T-helper 17 cell (primary cell): ENCODE measurements around the gene BANK1. TPM values are rescaled to one million over a fixed set of nuclear protein-coding genes. Genes with fewer than 3 reads are reported as not detected.

Experiments used
- ATAC-seq: fragments of 150-1000 bp; cut with Tn5 transposase; 2 replicates; pipeline ENCODE4 v1.10.0; 2021; ENCODE audit warnings: mild to moderate bottlenecking, moderate library complexity
- DNase-seq, 3 donors: peaks; one replicate each; pipeline versions ENCODE4 v3.0.0 to v3.0.0-alpha.2; 2020 to 2021
- H3K9me3 ChIP-seq: one replicate; pipeline ENCODE4 v1.7.0; 2013; ENCODE audit warnings: low read length, mild to moderate bottlenecking; ENCODE audit not compliant: control insufficient read depth, poor library complexity, severe bottlenecking
- H3K27ac Mint-ChIP-seq: one replicate; pipeline ENCODE4 v1.8.0; 2022; ENCODE audit warnings: mild to moderate bottlenecking, moderate library complexity, mixed read lengths
- H3K27me3 Mint-ChIP-seq: one replicate; pipeline ENCODE4 v1.8.0; 2022; ENCODE audit warnings: mixed read lengths
- H3K36me3 Mint-ChIP-seq: one replicate; pipeline ENCODE4 v1.8.0; 2022; ENCODE audit warnings: low read depth, mixed read lengths
- H3K4me1 Mint-ChIP-seq: one replicate; pipeline ENCODE4 v1.8.0; 2022; ENCODE audit warnings: mild to moderate bottlenecking, mixed read lengths
- H3K4me3 Mint-ChIP-seq: one replicate; pipeline ENCODE4 v1.8.0; 2022; ENCODE audit warnings: mild to moderate bottlenecking, moderate library complexity, mixed read lengths
- total RNA-seq, 4 donors: library from RNA in 2 of 4; stranded (reverse) in 2 of 4; gene quantifications; one replicate each; pipeline ENCODE4 v1.2.3 and lab custom pipeline; 2022 to 2026

The BANK1 gene
- total RNA-seq, 2 donors from 2014 or later = 2.8 to 11.9 TPM

DNA sequence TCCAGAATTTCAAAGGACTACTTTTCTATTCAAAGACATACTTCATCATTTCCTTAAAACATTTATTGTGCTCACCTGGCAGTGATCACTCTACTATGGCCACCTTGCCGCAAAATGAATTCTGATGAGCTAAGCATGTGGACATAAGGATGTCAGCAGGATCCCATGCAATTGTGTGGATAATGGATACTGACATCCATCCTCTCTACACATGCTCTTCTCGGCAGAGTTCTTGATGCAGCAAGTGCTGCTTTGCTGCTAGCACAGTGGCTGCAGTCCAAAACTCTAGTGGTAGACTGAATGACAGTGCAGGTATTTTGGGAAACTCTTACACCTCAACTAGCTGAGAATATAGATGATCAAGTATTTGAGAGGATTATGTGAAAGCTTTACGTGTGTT, 168.0 kb downstream of the BANK1 start:
- Mint-ChIP-seq H3K4me3 (no peak overlapping the region), H3K4me1 (no peaks in the 10 kb centered on the region), H3K36me3 (no peaks in the 10 kb centered on the region), H3K27ac (no peak overlapping the region), H3K27me3 (peaks cover 7% of the 10 kb centered on the region)
- DNase-seq = no peak
- no peak for ATAC-seq
- H3K9me3 ChIP-seq = no peaks in the 10 kb centered on the region

DNA sequence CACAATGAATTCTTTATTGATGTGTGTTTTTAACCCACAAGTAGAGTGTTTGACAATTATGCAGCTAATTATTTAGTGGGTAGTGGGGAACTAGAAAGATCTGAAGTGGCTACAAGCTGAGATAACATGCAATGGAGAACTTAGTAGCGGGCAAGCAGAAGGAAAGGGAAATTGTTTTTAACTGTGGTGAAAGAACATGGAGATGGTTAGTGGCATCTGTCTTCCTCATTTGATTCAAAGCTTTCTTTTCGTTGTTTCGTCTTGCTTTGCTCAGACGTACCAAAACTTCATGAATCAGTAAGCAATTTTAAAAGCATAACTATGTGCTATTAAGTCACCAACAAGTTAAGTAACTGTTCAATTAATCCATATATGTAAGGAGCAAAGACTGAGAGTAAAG, 169.9 kb downstream of the BANK1 start:
- no peak overlapping the region for H3K27ac Mint-ChIP-seq
- no peak overlapping the region for H3K4me3 Mint-ChIP-seq
- no peaks in the 10 kb centered on the region for H3K36me3 Mint-ChIP-seq
- H3K4me1 Mint-ChIP-seq = no peaks in the 10 kb centered on the region
- peaks cover 7% of the 10 kb centered on the region for H3K27me3 Mint-ChIP-seq
- H3K9me3 ChIP-seq = no peaks in the 10 kb centered on the region
- no peak for ATAC-seq
- DNase-seq = no peak

DNA sequence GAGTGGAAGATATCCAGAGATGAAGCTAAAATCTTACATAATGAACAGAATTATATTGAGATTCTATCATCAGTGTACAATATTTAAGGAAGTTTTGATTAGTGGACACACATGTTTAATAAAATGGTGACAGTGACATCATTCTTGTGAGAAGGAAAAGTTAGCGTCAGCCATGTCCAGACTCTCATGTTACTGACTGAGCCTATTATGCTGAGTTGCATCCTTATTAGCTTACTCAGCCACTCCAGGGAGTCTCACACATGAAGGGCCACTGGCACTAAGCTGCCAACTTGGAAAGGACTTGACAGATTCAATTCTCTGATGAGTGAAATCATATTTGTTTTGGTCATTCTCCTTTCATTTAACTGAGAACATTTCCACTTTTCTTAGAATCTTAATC, 170.6 kb downstream of the BANK1 start:
- H3K9me3 ChIP-seq = no peaks in the 10 kb centered on the region
- ATAC-seq (no peak), DNase-seq (no peak)
- H3K27ac Mint-ChIP-seq = no peak overlapping the region
- H3K4me3 Mint-ChIP-seq = no peak overlapping the region
- peaks cover 7% of the 10 kb centered on the region for H3K27me3 Mint-ChIP-seq
- no peaks in the 10 kb centered on the region for H3K4me1 Mint-ChIP-seq
- H3K36me3 Mint-ChIP-seq = no peaks in the 10 kb centered on the region

DNA sequence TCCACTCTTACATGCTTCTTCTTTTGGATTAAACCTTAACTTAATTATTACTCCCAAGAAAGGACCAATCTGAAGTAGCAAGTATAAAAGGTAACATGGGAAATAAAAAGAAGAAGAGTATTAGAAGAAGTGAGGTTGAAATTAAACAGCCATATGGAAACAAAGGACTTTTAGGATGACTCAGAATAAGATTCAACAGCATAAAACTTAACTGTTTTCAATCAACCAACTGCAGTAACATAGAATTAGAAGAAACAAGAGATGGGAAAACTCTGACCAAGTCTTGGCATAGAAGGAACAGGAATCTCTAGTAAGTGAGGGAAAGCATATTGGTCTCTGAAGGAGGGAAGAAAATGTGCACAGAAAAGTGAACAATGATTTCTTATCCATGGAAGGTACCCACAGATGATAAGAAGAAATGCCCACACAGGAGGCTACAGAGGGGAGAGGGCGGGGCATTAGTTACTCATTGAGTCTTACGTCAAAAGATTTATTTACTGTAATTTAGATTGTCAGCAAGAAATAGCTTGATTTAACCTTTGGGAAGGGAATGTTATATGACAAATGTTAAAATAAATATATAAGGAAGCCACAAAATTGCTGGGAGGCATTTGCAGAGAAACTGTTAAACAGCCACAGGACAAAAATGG, 177.3 kb downstream of the BANK1 start:
- peaks cover 3% of the 10 kb centered on the region for H3K4me1 Mint-ChIP-seq
- H3K9me3 ChIP-seq = no peaks in the 10 kb centered on the region
- no peak overlapping the region for H3K4me3 Mint-ChIP-seq
- peaks cover 36% of the 10 kb centered on the region for H3K27me3 Mint-ChIP-seq
- no peak for DNase-seq
- no peak for ATAC-seq
- H3K27ac Mint-ChIP-seq = no peak overlapping the region
- H3K36me3 Mint-ChIP-seq = no peaks in the 10 kb centered on the region

DNA sequence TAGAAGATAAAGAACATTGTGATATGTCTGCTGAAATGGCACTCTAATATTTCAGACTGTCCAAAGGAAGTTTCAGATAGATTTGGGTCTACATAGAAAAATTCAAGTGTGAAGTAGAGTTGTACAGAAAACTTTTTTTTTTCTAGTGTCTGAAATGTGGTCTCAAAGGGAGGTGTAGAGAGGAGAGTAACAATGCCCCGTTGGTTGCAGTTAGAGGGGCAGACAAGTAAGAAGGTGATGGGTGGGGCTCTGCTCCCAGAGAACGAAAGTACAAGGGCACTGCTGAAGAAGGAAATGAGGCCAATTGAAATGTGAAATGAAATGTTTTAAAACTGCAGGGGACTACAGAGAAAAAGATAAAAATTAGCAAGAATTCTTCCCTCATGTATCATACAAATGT, 177.8 kb downstream of the BANK1 start:
- H3K9me3 ChIP-seq = no peaks in the 10 kb centered on the region
- no peak overlapping the region for H3K27ac Mint-ChIP-seq
- no peak for ATAC-seq
- no peaks in the 10 kb centered on the region for H3K36me3 Mint-ChIP-seq
- DNase-seq = no peak
- H3K4me3 Mint-ChIP-seq = no peak overlapping the region
- peaks cover 36% of the 10 kb centered on the region for H3K27me3 Mint-ChIP-seq
- peaks cover 3% of the 10 kb centered on the region for H3K4me1 Mint-ChIP-seq

DNA sequence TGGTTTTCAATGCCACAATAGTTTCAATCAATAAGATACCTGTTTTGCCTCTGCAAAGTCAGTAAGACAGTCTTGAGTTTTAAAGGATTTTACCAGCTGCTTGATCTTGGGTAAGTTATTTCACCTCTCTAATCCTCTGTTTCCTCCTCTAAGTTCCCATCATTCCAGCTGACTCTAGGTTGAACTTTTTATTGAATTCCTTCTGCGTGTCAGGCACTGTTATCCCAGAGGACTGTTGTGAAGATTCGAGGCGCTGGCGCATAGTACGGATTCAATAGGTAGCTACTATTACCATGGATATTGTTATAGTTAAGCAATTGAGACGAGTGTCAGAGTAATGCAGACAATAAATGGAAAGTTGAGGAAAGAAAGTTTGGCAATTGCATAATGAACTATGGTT, 179.4 kb downstream of the BANK1 start:
- H3K9me3 ChIP-seq = no peaks in the 10 kb centered on the region
- Mint-ChIP-seq H3K4me3 (no peak overlapping the region), H3K27ac (no peak overlapping the region), H3K4me1 (peaks cover 3% of the 10 kb centered on the region), H3K36me3 (no peaks in the 10 kb centered on the region), H3K27me3 (peaks cover 36% of the 10 kb centered on the region)
- ATAC-seq (no peak), DNase-seq (no peak)

DNA sequence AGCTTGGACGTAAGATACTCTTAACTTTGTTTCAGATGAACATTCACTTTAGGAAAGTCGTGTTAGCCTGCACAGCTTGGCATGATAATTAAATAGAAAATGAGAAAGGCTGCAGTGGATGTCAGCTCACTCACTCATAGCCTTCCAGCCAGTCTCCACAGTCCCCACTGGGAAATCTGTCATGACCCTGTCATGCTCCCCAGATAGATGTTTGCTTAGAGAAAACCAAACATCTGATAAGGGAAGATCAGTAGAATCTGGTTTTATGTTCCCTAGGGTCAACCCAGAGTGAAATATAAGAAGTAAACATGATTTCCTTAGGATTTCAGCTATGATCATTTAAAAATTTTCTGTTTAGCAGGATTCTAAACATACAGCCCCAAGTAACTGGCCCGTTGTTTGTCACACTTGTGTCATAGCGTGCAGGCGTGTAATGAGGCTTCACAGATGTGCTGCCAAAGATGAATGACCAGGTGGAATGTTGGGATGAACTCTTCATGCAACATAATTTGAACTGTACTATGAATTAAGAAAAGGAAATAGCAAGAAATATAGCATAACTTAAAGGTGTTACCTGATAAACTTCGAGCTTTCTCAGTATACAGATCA, 180.1 kb downstream of the BANK1 start:
- Mint-ChIP-seq H3K4me3 (no peak overlapping the region), H3K36me3 (no peaks in the 10 kb centered on the region), H3K27ac (no peak overlapping the region), H3K27me3 (peaks cover 36% of the 10 kb centered on the region), H3K4me1 (peaks cover 3% of the 10 kb centered on the region)
- DNase-seq = no peak
- no peaks in the 10 kb centered on the region for H3K9me3 ChIP-seq
- ATAC-seq = no peak

DNA sequence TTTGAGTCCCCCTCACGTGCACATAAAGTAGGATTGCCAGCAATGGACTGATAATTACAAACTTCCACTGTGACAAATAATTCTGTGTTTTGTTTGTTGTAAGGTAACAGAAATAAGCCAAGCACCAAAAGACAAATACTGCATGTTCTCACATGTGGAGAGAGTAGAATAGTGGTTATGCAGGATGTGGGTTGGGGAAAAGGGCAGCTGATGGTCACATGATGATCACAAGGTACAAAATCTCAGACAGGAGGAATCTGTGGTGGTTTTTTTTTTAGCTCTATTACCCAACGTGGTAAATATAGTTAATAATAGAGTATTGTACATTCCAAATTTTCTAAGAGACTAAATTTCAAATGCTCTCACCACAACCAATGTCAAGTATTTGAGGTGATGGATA, 182.3 kb downstream of the BANK1 start:
- Mint-ChIP-seq H3K27ac (no peak overlapping the region), H3K27me3 (peaks cover 35% of the 10 kb centered on the region), H3K4me1 (peaks cover 3% of the 10 kb centered on the region), H3K4me3 (no peak overlapping the region), H3K36me3 (no peaks in the 10 kb centered on the region)
- no peaks in the 10 kb centered on the region for H3K9me3 ChIP-seq
- no peak for ATAC-seq
- no peak for DNase-seq

DNA sequence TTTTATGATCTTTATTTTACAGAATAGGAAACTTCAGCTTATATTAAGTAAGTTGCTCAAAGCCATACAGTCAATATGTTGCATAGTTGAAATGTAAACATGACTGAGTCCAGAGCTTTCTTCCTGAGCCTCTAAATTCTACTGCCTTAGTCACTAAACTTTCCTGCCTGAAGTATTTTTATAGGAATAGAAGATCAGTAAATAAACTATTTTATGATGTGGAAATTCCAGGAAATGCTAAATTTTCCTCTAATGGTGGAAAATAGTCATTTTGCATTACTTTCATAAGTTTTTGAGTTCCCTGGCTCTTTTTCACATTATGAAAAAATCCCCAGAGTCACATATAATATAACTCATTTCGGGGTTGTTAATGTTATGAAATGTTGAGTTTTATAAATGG, 182.8 kb downstream of the BANK1 start:
- no peak for DNase-seq
- no peak for ATAC-seq
- H3K4me1 Mint-ChIP-seq = peaks cover 1% of the 10 kb centered on the region
- no peak overlapping the region for H3K4me3 Mint-ChIP-seq
- H3K36me3 Mint-ChIP-seq = no peaks in the 10 kb centered on the region
- H3K27ac Mint-ChIP-seq = no peak overlapping the region
- peaks cover 30% of the 10 kb centered on the region for H3K27me3 Mint-ChIP-seq
- H3K9me3 ChIP-seq = no peaks in the 10 kb centered on the region

DNA sequence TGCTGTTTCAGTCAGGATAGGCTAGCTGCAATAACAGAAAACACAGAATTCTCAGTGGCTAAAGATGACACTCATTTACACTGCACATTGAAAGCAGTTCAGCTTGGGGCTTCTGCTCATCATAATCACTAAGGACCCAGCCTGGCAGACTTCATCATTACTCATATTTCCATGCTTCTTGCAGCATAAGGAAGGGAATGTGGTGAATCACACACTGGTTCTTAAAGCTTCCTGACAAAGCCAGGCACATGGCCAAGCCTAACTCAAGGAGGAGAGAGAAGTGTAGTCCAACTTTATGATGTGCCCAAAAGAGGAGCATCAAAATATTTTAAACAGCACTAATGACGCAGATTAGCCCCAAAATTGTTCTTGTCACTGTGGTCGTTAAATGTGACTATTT, 186.5 kb downstream of the BANK1 start:
- no peak overlapping the region for H3K4me3 Mint-ChIP-seq
- H3K9me3 ChIP-seq = no peaks in the 10 kb centered on the region
- no peaks in the 10 kb centered on the region for H3K4me1 Mint-ChIP-seq
- DNase-seq (no peak), ATAC-seq (no peak)
- H3K27me3 Mint-ChIP-seq = peaks cover 6% of the 10 kb centered on the region
- H3K36me3 Mint-ChIP-seq = no peaks in the 10 kb centered on the region
- no peak overlapping the region for H3K27ac Mint-ChIP-seq

DNA sequence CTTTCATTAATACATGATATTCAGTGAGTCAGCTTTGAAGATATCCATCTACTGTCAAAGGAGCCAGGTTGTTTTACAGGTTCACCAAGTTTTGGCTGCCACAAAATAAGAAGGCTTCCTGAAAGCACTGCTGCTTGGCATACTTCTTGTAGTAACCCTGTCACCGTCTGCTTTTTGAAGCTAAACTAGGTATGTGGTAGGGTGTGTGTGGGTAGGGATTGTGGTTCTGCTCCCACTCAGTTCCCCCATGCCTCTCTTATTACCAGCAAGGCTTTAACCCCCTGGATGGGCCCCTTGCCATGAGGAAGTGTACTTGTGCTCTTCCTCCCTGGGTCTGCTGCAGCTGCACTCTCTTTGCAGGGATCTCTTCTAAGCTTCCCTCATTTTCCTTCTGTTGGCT, 191.2 kb downstream of the BANK1 start:
- H3K27ac Mint-ChIP-seq = no peak overlapping the region
- H3K4me1 Mint-ChIP-seq = no peaks in the 10 kb centered on the region
- DNase-seq (no peak), ATAC-seq (no peak)
- no peak overlapping the region for H3K4me3 Mint-ChIP-seq
- no peaks in the 10 kb centered on the region for H3K9me3 ChIP-seq
- no peaks in the 10 kb centered on the region for H3K36me3 Mint-ChIP-seq
- H3K27me3 Mint-ChIP-seq = no peaks in the 10 kb centered on the region

DNA sequence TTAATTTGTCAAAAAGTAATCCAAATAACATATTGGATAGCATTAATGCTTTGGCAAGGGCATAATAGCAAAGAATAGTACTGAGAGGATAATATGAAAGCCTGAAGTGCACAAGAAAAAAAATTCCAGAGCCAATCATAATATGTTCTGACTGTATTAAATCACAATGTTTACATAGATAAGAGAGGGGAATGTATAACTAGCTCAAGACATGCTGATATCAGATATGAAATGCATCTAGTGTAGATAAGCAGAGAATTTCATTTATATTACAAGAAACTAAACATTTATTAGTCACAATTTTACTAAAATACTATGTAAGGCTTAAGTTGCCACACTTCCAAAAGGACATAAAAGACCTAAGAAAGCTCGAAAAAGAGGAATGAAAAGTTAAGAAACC, 193.3 kb downstream of the BANK1 start:
- no peaks in the 10 kb centered on the region for H3K9me3 ChIP-seq
- Mint-ChIP-seq H3K27ac (no peak overlapping the region), H3K4me3 (no peak overlapping the region), H3K4me1 (no peaks in the 10 kb centered on the region), H3K27me3 (no peaks in the 10 kb centered on the region), H3K36me3 (no peaks in the 10 kb centered on the region)
- DNase-seq (no peak), ATAC-seq (no peak)

DNA sequence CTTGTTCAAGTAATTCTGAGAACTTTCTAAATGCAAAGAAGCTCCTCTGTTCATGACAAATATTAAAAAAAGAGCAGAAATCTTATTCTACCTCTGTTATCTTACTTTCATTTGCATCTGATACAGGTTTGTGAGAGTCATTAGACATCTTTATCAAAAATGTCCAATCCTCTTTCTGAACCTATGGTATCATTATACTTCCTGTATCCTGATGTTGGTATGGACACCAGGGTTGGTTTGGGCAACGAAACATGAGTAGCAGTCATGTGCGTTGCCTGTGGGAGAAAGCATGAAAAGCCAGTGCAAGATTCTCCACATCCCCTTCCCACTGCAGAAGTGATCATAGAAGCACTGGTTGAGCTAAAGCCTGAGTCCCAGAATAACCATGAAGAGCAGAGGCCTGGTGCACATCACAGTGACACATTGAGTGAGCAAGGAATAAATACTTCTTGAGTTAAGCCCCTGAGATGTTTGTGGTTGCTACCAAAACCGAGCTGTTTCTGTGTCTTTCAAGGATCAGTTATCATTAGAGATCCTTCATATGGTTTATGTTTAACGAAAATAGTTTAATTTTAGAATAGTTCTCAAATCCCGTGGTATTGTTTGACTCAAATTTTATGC, 197.2 kb downstream of the BANK1 start:
- H3K4me1 Mint-ChIP-seq = no peaks in the 10 kb centered on the region
- ATAC-seq (no peak), DNase-seq (no peak)
- H3K9me3 ChIP-seq = no peaks in the 10 kb centered on the region
- H3K4me3 Mint-ChIP-seq = no peak overlapping the region
- H3K27ac Mint-ChIP-seq = no peak overlapping the region
- H3K36me3 Mint-ChIP-seq = no peaks in the 10 kb centered on the region
- H3K27me3 Mint-ChIP-seq = no peaks in the 10 kb centered on the region

DNA sequence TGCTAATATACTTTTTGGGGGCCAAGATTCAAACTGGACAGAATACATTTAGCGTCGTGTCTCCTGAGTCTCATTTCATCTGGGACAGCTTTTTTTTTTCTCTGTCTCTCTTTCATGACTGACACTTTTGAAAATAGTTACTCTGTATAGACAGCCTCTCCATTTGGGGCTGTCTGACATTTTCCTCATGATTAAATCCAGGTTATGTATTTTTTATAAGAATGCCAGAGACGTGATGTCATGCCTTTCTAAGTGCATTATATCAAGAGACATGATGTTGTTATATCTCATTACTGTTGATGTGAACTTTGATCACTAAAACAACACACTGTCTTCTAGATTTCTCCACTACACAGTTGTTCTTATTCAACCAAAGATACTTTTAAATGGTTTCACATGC, 199.0 kb downstream of the BANK1 start:
- Mint-ChIP-seq H3K36me3 (no peaks in the 10 kb centered on the region), H3K27ac (no peak overlapping the region), H3K4me1 (no peaks in the 10 kb centered on the region), H3K27me3 (no peaks in the 10 kb centered on the region), H3K4me3 (no peak overlapping the region)
- DNase-seq = no peak
- ATAC-seq = no peak
- no peaks in the 10 kb centered on the region for H3K9me3 ChIP-seq
